Stimulated activated CD4-positive, alpha-beta T cell treated with anti-CD3 and anti-CD28 coated beads, TNF-alpha, amount 100 ng/mL, for 24 hours (primary cell): ENCODE results near the gene OR7A10.
"Not testable (repeated sequence)": the region's sequence is repeated elsewhere in the genome, so short reads cannot be mapped to it uniquely, and the experiment has no call there.

Experiments
- DNase-seq, 3 experiments: peaks; one replicate each; pipeline ENCODE4 v3.0.0-alpha.2; 2020; ENCODE audit warnings: low read depth in 3 of 3

Gene OR7A10

DNA sequence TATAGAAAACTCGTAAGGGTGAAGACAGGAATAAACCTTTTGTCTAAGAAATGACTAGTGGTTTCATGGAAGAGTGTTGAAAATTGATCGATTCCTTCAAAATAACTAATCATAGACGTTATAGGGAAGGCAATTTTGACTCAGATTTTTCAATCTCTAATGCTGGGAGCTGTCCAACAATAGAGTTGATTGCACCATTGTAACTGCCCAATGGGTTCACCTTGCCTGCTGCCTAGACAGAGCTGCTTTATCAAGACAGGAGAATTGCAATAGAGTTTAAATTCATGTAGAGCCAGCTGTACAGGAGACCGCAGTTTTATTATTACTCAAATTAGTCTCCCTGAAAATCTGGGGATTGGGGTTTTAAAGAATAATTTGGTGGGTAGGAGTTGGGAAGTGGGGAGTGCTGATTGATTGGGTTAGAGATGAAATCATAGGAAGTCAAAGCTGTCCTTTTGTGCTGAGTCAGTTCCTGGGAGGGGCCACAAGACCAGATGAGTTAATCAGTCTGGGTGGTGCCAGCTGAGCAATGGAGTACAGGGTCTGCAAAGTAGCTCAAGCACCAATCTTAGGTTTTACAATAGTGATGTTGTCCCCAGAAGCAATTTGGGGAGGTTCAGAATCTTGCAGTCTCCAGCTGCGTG lies 53.5 kb downstream of the OR7A10 start:
- no peak for DNase-seq

DNA sequence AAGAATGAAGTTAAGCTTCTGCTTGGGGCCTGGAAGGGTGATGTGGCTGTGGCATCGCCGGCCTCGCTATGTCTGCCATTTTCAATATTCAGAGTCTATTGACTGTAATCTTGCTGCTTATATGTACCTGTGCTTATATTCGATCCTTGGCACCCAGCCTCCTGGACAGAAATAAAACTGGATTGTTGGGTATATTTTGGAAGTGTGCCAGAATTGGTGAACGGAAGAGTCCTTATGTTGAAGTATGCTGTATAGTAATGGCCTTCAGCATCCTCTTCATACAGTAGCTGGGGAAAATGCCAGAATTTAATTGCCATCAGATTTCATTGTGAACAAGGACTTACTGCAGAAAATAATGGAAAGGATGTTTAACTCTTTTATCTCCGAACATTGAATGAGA lies 56.5 kb downstream of the OR7A10 start:
- DNase-seq, result not testable (repeated sequence)
